GM12878 (cell line): ENCODE results near the gene FGF23. TPM values are rescaled to one million over a fixed set of nuclear protein-coding genes. Genes with fewer than 3 reads are reported as not detected.

Experiments used
- ATAC-seq: fragments of 200-7000 bp; cut with Tn5 transposase; 3 replicates; pipeline ENCODE4 v1.9.1; 2020; ENCODE audit warnings: mild to moderate bottlenecking, moderate library complexity
- BruUV-seq: library from RNA; stranded (reverse); fragments of 400-500 nt; replicated peaks from 2 replicates; lab custom pipeline; 2021; lab: Mats Ljungman, UMichigan
- CTCF ChIA-PET: fragments of 300-600 bp; sonication (Branson Sonifier 250); formaldehyde crosslinking; extraction: SDS; loops from one replicate; lab custom pipeline; 2021; ENCODE audit warnings: inconsistent platforms; lab: Yijun Ruan, JAX
- POLR2A ChIA-PET: fragments of 350-600 bp; formaldehyde crosslinking; extraction: SDS; loops from one replicate; lab custom pipeline; 2021; ENCODE audit warnings: inconsistent platforms; lab: Charles Lee
- RAD21 ChIA-PET: fragments of 300-600 bp; sonication (Branson Sonifier 250); formaldehyde crosslinking; loops from one replicate; lab custom pipeline; 2023; ENCODE audit warnings: antibody characterized with exemption; ENCODE audit not compliant: unreplicated experiment; lab: Charles Lee
- SMC1A ChIA-PET: fragments of 300-600 bp; sonication (Branson Sonifier 250); formaldehyde crosslinking; loops from one replicate; lab custom pipeline; 2023; ENCODE audit not compliant: unreplicated experiment, uncharacterized antibody; lab: Charles Lee
- DNase-seq: peaks from one replicate; pipeline ENCODE4 v3.0.0-alpha.2; 2011; ENCODE audit warnings: low read depth, low spot score
- FAIRE-seq: peaks from 3 replicates; lab custom pipeline; 2011; peaks lifted over from hg19 to GRCh38; lab: Jason Lieb, UNC
- H2AFZ ChIP-seq: 2 replicates; pipeline ENCODE4 v1.6.0; 2011; ENCODE audit warnings: low read depth, low read length, control low read depth; ENCODE audit not compliant: control insufficient read depth
- H3K27ac ChIP-seq: 2 replicates; pipeline ENCODE4 v1.5.1; 2011; ENCODE audit warnings: control low read depth; ENCODE audit not compliant: control insufficient read depth, insufficient read depth
- H3K27me3 ChIP-seq, 2 experiments: replicated peaks in 1 of 2; 2 replicates each; pipeline versions ENCODE4 v1.6.0 to v1.6.1; 2011; ENCODE audit warnings: low read length in 1 of 2; ENCODE audit not compliant: control insufficient read depth in 2 of 2, insufficient read depth in 2 of 2
- H3K36me3 ChIP-seq, 2 experiments: 2 replicates each; pipeline ENCODE4 v1.5.1; 2011; ENCODE audit warnings: low read length in 1 of 2; ENCODE audit not compliant: control insufficient read depth in 2 of 2, insufficient read depth in 2 of 2
- H3K4me1 ChIP-seq: 2 replicates; pipeline ENCODE4 v1.6.1; 2011; ENCODE audit warnings: mild to moderate bottlenecking, low read length, moderate library complexity, mixed read lengths; ENCODE audit not compliant: control insufficient read depth, insufficient read depth
- H3K4me2 ChIP-seq: 2 replicates; pipeline ENCODE4 v1.6.0; 2011; ENCODE audit warnings: control low read depth; ENCODE audit not compliant: control insufficient read depth, insufficient read depth
- H3K4me3 ChIP-seq: fragments of 200-600 bp; sonication (generic); 2 replicates; pipeline ENCODE4 v1.5.1; 2016
- H3K79me2 ChIP-seq: 2 replicates; pipeline ENCODE4 v1.6.0; 2011; ENCODE audit warnings: low read length; ENCODE audit not compliant: control insufficient read depth, insufficient read depth
- H3K9ac ChIP-seq: 2 replicates; pipeline ENCODE4 v1.8.0; 2011; ENCODE audit warnings: low read length, control low read depth, mixed read lengths; ENCODE audit not compliant: control insufficient read depth, insufficient read depth
- H3K9me3 ChIP-seq: replicated peaks from 3 replicates; pipeline ENCODE4 v1.5.1; 2011; ENCODE audit warnings: mild to moderate bottlenecking, low read length; ENCODE audit not compliant: control insufficient read depth, insufficient read depth
- H4K20me1 ChIP-seq: 2 replicates; pipeline ENCODE4 v1.6.0; 2011; ENCODE audit not compliant: control insufficient read depth, insufficient read depth
- FOXK2 ChIP-seq: fragments of 450-650 bp; IDR thresholded peaks from 2 replicates; pipeline ENCODE4 v1.6.1; 2017; ENCODE audit warnings: mild to moderate bottlenecking, moderate library complexity
- GABPA ChIP-seq: IDR thresholded peaks from 2 replicates; pipeline ENCODE4 v1.6.1; 2014; ENCODE audit warnings: antibody characterized with exemption, low read depth, mild to moderate bottlenecking, inconsistent platforms
- POU2F2 ChIP-seq: IDR thresholded peaks from 3 replicates; pipeline ENCODE4 v1.6.1; 2011; ENCODE audit warnings: low read depth, mild to moderate bottlenecking, low read length, borderline replicate concordance
- SMARCA5 ChIP-seq: fragments of 450-650 bp; IDR thresholded peaks from 2 replicates; pipeline ENCODE4 v1.6.1; 2017; ENCODE audit warnings: mild to moderate bottlenecking
- SRF ChIP-seq, 2 experiments: IDR thresholded peaks; 2 replicates each; pipeline ENCODE4 v1.6.1; 2011; ENCODE audit warnings: low read depth in 2 of 2, low read length in 2 of 2, mild to moderate bottlenecking in 1 of 2, moderate library complexity in 1 of 2
- WGBS: methylation state at CpG from one replicate; pipeline ENCODE4 v1.1.6; 2016; ENCODE audit warnings: low lambda C conversion rate; ENCODE audit not compliant: insufficient replicate concordance, insufficient coverage; ENCODE audit errors: missing lambda C conversion rate; 5-methylcytosine and 5-hydroxymethylcytosine counted together
- in situ Hi-C: fragments of 300-500 bp; cut with MboI; formaldehyde crosslinking; loops from 9 replicates; pipeline ENCODE4 v1.14.3; 2018; ENCODE audit warnings: mixed read lengths
- intact Hi-C: fragments of 100-400 bp; cut with micrococcal nuclease; formaldehyde crosslinking; loops from one replicate; pipeline ENCODE4 v1.14.2; 2022; ENCODE audit not compliant: unreplicated experiment
- polyA plus RNA-seq, 11 experiments: library from polyadenylated mRNA; depleted of rRNA in 4 of 11; unstranded in 6 of 11; stranded (reverse) in 5 of 11; fragments of >200 nt; fragmentation: Nextera tagmentation in 4 of 11; fragmentation: Illumina TruSeq in 1 of 11; extraction: Ambion mirVana in 4 of 11; extraction: Trizol in 1 of 11; gene quantifications; 1 replicate in 1 of 11; 2 replicates in 10 of 11; pipeline versions ENCODE4 v1.2.1 to v1.2.3, GENCODE V29; 2011 to 2016; ENCODE audit warnings: inconsistent platforms in 2 of 11, missing spikeins in 2 of 11, low read depth in 1 of 11
- total RNA-seq, 4 experiments: library from RNA; depleted of rRNA in 3 of 4; stranded (reverse); fragments of >200 nt in 3 of 4; fragmentation: Illumina TruSeq in 1 of 4; extraction: Trizol in 1 of 4; gene quantifications; 2 replicates each; pipeline versions ENCODE4 v1.2.1 to v1.2.3, GENCODE V29; 2013 to 2021

FGF23 gene
- total and polyA plus RNA-seq, 10 of the 15 experiments (the other 5 are each of a cell fraction or from before 2014, with no cell fraction given): not detected

- CTCF ChIA-PET: interaction anchor here (1.3 to 2.1 kb wide), 2 partner anchors 9 to 445 kb away, joined by 5 read pairs; partner anchors contain the start of gene TIGAR
- H3K79me2 ChIP-seq: peaks cover 31% of the 10 kb centered on the region
- no peak overlapping the region for H2AFZ ChIP-seq
- no peak overlapping the region for H3K9ac ChIP-seq
- H3K4me1 ChIP-seq: no peaks in the 10 kb centered on the region
- FAIRE-seq: no peak
- POLR2A ChIA-PET: interaction anchor here (0.6 to 1.9 kb wide), 2 partner anchors 8 to 61 kb away, joined by 3 to 4 read pairs; no protein-coding TSS in a partner anchor
- H4K20me1 ChIP-seq: no peaks in the 10 kb centered on the region
- H3K27ac ChIP-seq: no peak overlapping the region
- in situ Hi-C loops: no loop called here
- BruUV-seq: no TSS peak
- 91% methylated on average over 3 of the region's 3 CpGs for WGBS
- TF ChIP-seq FOXK2 (no peak), POU2F2 (peak; percentile 37; the same call in 1 of the 3 replicates), GABPA (no peak)
- no peak overlapping the region for H3K4me2 ChIP-seq
- intact Hi-C loops: no loop called here
- DNase-seq: no peak
- H3K36me3 ChIP-seq: no peaks in the 10 kb centered on the region; a peak in 1 of 4 replicates
- no peak overlapping the region for H3K4me3 ChIP-seq
- RAD21 ChIA-PET: no interaction called here
- H3K27me3 ChIP-seq: no peaks in the 10 kb centered on the region
- no peaks in the 10 kb centered on the region for H3K9me3 ChIP-seq
- ATAC-seq: peak; percentile 64
- SMC1A ChIA-PET: interaction anchor here (2.1 kb wide), 1 partner anchor 8 kb away, joined by 6 read pairs; no protein-coding TSS in a partner anchor
Measured at GRCh38 chr12:4330203-4330602, 49.3 kb downstream of the FGF23 start.

- intact Hi-C loops (no loop called here), in situ Hi-C loops (no loop called here)
- no peak overlapping the region for H3K27ac ChIP-seq
- no peaks in the 10 kb centered on the region for H4K20me1 ChIP-seq
- ChIA-PET RAD21 (no interaction called here), CTCF (interaction anchor here (0.6 kb wide), 1 partner anchor 291 kb away, joined by 3 read pairs; no protein-coding TSS in a partner anchor), SMC1A (interaction anchor here (0.8 kb wide), 1 partner anchor 10 kb away, joined by 3 read pairs; no protein-coding TSS in a partner anchor), POLR2A (interaction anchor here (0.6 to 0.7 kb wide), 2 partner anchors 16 to 172 kb away, joined by 3 read pairs; no protein-coding TSS in a partner anchor)
- H2AFZ ChIP-seq: no peak overlapping the region
- no peak for TF ChIP-seq SMARCA5
- peak; percentile 60 to 89 for TF ChIP-seq SRF (IDR thresholded peaks at IDR 0.05; ENCODE audit: low read depth in 2 of 2, low read length in 2 of 2)
- no peak overlapping the region for H3K4me3 ChIP-seq
- no TSS peak for BruUV-seq
- H3K36me3 ChIP-seq: no peaks in the 10 kb centered on the region; a peak in 1 of 4 replicates
- DNase-seq (no peak), FAIRE-seq (no peak), ATAC-seq (peak; percentile 50)
- 100% methylated on average over 2 of the region's 2 CpGs for WGBS
- H3K9me3 ChIP-seq: no peaks in the 10 kb centered on the region
- peaks cover 52% of the 10 kb centered on the region for H3K79me2 ChIP-seq
- peaks cover 3% of the 10 kb centered on the region; the same call in 1 of the 2 replicates for H3K4me1 ChIP-seq
- H3K27me3 ChIP-seq: no peaks in the 10 kb centered on the region
- no peak overlapping the region for H3K9ac ChIP-seq
- H3K4me2 ChIP-seq: no peak overlapping the region
Measured at GRCh38 chr12:4327293-4327692, 52.2 kb downstream of the FGF23 start.
